Neural cell (in vitro differentiated cells): ENCODE data around the gene PDE6G. TPM values are rescaled to one million over a fixed set of nuclear protein-coding genes. Genes with fewer than 3 reads are reported as not detected.
A peak's percentile ranks its signal among the peaks of the same experiment; 100 is the strongest.
"Not testable (repeated sequence)": the region's sequence is repeated elsewhere in the genome, so short reads cannot be mapped to it uniquely, and the experiment has no call there.

Experiments
- H2AFZ ChIP-seq: fragments of 200-600, 300-800 bp; sonication (generic), shearing (Covaris generic); 2 replicates; pipeline ENCODE4 v1.6.0; 2014; ENCODE audit warnings: low read depth, mild to moderate bottlenecking, antibody characterized with exemption, low read length, moderate library complexity
- H3F3A ChIP-seq: fragments of 200-600 bp; shearing (Covaris generic); 2 replicates; pipeline ENCODE4 v1.6.1; 2016; ENCODE audit warnings: mild to moderate bottlenecking, moderate library complexity, mixed read lengths, antibody characterized with exemption, low read length; ENCODE audit not compliant: insufficient read depth, poor library complexity, severe bottlenecking
- H3K27ac ChIP-seq: fragments of 200-600, 300-800 bp; sonication (generic), shearing (Covaris generic); 2 replicates; pipeline ENCODE4 v1.5.1; 2014; ENCODE audit warnings: mild to moderate bottlenecking, low read length, moderate library complexity
- H3K27me3 ChIP-seq: fragments of 300-800, 200-600 bp; sonication (generic), shearing (Covaris generic); 2 replicates; pipeline ENCODE4 v1.6.0; 2014; ENCODE audit warnings: mild to moderate bottlenecking, low read depth, low read length, moderate library complexity; ENCODE audit not compliant: insufficient read depth
- H3K36me3 ChIP-seq: fragments of 300-800, 200-600 bp; sonication (generic), shearing (Covaris generic); 2 replicates; pipeline ENCODE4 v1.5.1; 2014; ENCODE audit warnings: mild to moderate bottlenecking, antibody characterized with exemption, low read length, moderate library complexity; ENCODE audit not compliant: insufficient read depth
- H3K4me2 ChIP-seq: fragments of 300-800, 200-600 bp; sonication (generic), shearing (Covaris generic); 2 replicates; pipeline ENCODE4 v1.6.0; 2014; ENCODE audit warnings: mild to moderate bottlenecking, low read length
- H3K4me3 ChIP-seq: fragments of 300-800, 200-600 bp; sonication (generic), shearing (Covaris generic); 2 replicates; pipeline ENCODE4 v1.5.1; 2014; ENCODE audit warnings: mild to moderate bottlenecking, low read length, moderate library complexity
- H3K79me2 ChIP-seq: fragments of 200-600 bp; shearing (Covaris generic); replicated peaks from 2 replicates; pipeline ENCODE4 v1.6.0; 2014; ENCODE audit warnings: mild to moderate bottlenecking, low read length, moderate library complexity; ENCODE audit not compliant: insufficient read depth
- H3K9ac ChIP-seq: fragments of 300-800, 200-600 bp; sonication (generic), shearing (Covaris generic); 2 replicates; pipeline ENCODE4 v1.6.1; 2016; ENCODE audit warnings: mild to moderate bottlenecking, low read length, mixed read lengths
- H3K9me2 ChIP-seq: fragments of 200-600 bp; shearing (Covaris generic); 2 replicates; pipeline ENCODE4 v1.6.1; 2016; ENCODE audit warnings: mild to moderate bottlenecking, low read length, mixed read lengths; ENCODE audit not compliant: insufficient read depth
- H3K9me3 ChIP-seq: fragments of 200-600, 300-800 bp; sonication (generic), shearing (Covaris generic); 2 replicates; pipeline ENCODE4 v1.6.1; 2016; ENCODE audit warnings: mild to moderate bottlenecking, mixed run types, low read length, moderate library complexity, mixed read lengths
- H4K20me1 ChIP-seq: fragments of 200-600 bp; shearing (Covaris generic); 2 replicates; pipeline ENCODE4 v1.6.1; 2016; ENCODE audit warnings: mild to moderate bottlenecking, mixed run types; ENCODE audit not compliant: insufficient read depth
- EP300 ChIP-seq: fragments of 450-650 bp; conservative IDR thresholded peaks from 2 replicates; pipeline ENCODE4 v1.6.1; 2014; ENCODE audit warnings: antibody characterized with exemption, mild to moderate bottlenecking, moderate library complexity; ENCODE audit not compliant: poor library complexity, severe bottlenecking
- EZH2 ChIP-seq: fragments of 200-600, 300-800 bp; shearing (Covaris generic), sonication (generic); IDR thresholded peaks from 2 replicates; pipeline ENCODE4 v1.6.1; 2014; ENCODE audit warnings: antibody characterized with exemption, low read length, borderline replicate concordance, mild to moderate bottlenecking; ENCODE audit not compliant: insufficient read depth, poor library complexity, severe bottlenecking
- MXI1 ChIP-seq: fragments of 450-650 bp; conservative IDR thresholded peaks from 2 replicates; pipeline ENCODE4 v1.6.1; 2014; ENCODE audit warnings: antibody characterized with exemption, mild to moderate bottlenecking; ENCODE audit not compliant: poor library complexity, severe bottlenecking
- POLR2AphosphoS5 ChIP-seq: IDR thresholded peaks from 2 replicates; pipeline ENCODE4 v1.6.1; 2012
- RAD21 ChIP-seq: fragments of 450-650 bp; conservative IDR thresholded peaks from 2 replicates; pipeline ENCODE4 v1.6.1; 2014; ENCODE audit warnings: antibody characterized with exemption, mild to moderate bottlenecking, moderate library complexity
- SMC3 ChIP-seq: fragments of 450-650 bp; conservative IDR thresholded peaks from 2 replicates; pipeline ENCODE4 v1.6.1; 2014; ENCODE audit warnings: antibody characterized with exemption, mild to moderate bottlenecking, moderate library complexity; ENCODE audit not compliant: poor library complexity
- TAF1 ChIP-seq: IDR thresholded peaks from 2 replicates; pipeline ENCODE4 v1.6.1; 2012; ENCODE audit warnings: low read depth
- polyA plus RNA-seq: library from polyadenylated mRNA; depleted of rRNA; stranded (reverse); fragments of >200 nt; gene quantifications from 2 replicates; pipeline ENCODE4 v1.2.3, GENCODE V29; 2014
- TF ChIP-seq, protein P1 (sequence below): fragments of 450-650 bp; IDR thresholded peaks from 2 replicates; pipeline ENCODE4 v1.5.1; 2014; ENCODE audit warnings: antibody characterized with exemption, mild to moderate bottlenecking, moderate library complexity; ENCODE audit not compliant: poor library complexity, severe bottlenecking
- TF ChIP-seq, protein P2 (sequence below): IDR thresholded peaks from 2 replicates; pipeline ENCODE4 v1.6.1; 2012; ENCODE audit warnings: borderline replicate concordance

PDE6G gene
- polyA plus RNA-seq, 1 donor from 2014 or later = not detected

DNA sequence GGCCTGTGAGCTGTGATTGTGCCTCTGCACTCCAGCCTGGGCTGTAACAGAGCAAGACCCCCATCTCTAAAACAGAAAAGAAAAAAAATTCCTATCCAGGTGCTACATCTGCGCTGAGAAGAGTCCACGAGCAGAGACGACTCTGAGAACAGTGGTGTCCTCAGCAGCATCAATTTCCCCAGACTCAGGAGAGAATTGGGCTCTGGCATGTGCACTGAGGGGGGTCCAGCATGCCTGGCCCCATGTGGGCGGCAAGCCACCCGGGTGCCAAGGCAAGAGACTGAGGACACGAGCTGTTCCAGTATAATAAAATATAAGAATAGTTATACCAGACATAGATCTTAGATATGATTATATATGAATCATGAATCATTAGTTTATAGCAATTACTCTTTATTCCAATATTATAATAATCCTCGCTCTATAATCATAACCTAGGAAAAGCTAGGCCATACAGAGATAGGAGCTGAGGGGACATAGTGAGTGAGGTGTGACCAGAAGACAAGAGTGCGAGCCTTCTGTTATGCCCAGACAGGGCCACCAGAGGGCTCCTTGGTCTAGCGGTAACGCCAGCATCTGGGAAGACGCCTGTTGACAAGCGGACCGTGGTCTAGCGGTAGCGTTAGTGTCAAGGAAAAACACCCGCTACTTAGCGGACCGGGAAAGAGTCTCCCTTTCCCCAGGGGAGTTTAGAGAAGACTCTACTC is 19.3 kb upstream of the PDE6G start:
- H3K9me3 ChIP-seq, H3K4me3 ChIP-seq, H3K27ac ChIP-seq, H4K20me1 ChIP-seq, H3K4me2 ChIP-seq, H3K9me2 ChIP-seq, H3K9ac ChIP-seq, H2AFZ ChIP-seq, H3K27me3 ChIP-seq, H3K36me3 ChIP-seq, H3K79me2 ChIP-seq, H3F3A ChIP-seq: not testable (repeated sequence)
- TF ChIP-seq, protein P1, sequence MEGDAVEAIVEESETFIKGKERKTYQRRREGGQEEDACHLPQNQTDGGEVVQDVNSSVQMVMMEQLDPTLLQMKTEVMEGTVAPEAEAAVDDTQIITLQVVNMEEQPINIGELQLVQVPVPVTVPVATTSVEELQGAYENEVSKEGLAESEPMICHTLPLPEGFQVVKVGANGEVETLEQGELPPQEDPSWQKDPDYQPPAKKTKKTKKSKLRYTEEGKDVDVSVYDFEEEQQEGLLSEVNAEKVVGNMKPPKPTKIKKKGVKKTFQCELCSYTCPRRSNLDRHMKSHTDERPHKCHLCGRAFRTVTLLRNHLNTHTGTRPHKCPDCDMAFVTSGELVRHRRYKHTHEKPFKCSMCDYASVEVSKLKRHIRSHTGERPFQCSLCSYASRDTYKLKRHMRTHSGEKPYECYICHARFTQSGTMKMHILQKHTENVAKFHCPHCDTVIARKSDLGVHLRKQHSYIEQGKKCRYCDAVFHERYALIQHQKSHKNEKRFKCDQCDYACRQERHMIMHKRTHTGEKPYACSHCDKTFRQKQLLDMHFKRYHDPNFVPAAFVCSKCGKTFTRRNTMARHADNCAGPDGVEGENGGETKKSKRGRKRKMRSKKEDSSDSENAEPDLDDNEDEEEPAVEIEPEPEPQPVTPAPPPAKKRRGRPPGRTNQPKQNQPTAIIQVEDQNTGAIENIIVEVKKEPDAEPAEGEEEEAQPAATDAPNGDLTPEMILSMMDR = peak; percentile 61
- TF ChIP-seq SMC3 = peak; percentile 51

DNA sequence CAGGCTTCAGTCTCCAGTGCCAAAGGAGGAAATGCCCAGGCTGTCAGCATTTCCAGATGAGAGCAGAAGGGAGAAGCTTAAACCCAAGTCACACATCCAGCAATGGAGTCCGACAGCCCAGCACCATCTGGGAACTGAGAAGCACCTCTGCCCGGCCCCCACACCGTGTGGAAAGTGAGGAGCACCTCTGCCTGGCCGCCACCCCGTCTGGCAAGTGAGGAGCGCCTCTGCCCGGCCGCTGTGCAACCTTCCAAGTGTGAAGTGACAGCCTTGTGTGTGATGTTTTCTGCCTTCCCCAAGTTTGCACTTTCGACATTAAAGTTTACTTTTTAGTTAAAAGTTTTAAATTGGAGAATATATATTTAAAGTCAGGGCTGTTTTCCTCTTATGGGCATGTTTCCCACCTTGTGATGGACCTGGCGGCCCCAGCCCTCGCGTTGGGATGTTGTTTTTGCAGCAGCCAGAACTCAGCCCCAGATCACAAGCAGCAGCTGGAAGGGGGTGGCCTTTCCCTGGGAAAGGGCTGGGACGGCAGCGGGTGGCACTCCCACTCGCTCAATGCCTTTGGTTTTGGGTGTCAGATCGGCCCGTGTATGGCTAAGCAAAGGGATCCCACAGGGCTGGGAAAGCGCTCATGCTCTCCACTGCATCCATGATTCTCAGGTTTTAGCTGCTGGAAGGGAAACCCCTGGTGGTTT is 17.4 kb upstream of the PDE6G start:
- Histone ChIP-seq H3K4me3 (no peak overlapping the region), H3F3A (no peaks in the 10 kb centered on the region), H3K9me2 (no peaks in the 10 kb centered on the region), H3K79me2 (no peaks in the 10 kb centered on the region), H3K27me3 (no peaks in the 10 kb centered on the region), H3K9ac (no peak overlapping the region), H3K9me3 (no peaks in the 10 kb centered on the region), H3K4me2 (no peak overlapping the region), H4K20me1 (no peaks in the 10 kb centered on the region), H3K27ac (no peak overlapping the region), H3K36me3 (no peaks in the 10 kb centered on the region), H2AFZ (no peak overlapping the region)
- TF ChIP-seq, protein P2, sequence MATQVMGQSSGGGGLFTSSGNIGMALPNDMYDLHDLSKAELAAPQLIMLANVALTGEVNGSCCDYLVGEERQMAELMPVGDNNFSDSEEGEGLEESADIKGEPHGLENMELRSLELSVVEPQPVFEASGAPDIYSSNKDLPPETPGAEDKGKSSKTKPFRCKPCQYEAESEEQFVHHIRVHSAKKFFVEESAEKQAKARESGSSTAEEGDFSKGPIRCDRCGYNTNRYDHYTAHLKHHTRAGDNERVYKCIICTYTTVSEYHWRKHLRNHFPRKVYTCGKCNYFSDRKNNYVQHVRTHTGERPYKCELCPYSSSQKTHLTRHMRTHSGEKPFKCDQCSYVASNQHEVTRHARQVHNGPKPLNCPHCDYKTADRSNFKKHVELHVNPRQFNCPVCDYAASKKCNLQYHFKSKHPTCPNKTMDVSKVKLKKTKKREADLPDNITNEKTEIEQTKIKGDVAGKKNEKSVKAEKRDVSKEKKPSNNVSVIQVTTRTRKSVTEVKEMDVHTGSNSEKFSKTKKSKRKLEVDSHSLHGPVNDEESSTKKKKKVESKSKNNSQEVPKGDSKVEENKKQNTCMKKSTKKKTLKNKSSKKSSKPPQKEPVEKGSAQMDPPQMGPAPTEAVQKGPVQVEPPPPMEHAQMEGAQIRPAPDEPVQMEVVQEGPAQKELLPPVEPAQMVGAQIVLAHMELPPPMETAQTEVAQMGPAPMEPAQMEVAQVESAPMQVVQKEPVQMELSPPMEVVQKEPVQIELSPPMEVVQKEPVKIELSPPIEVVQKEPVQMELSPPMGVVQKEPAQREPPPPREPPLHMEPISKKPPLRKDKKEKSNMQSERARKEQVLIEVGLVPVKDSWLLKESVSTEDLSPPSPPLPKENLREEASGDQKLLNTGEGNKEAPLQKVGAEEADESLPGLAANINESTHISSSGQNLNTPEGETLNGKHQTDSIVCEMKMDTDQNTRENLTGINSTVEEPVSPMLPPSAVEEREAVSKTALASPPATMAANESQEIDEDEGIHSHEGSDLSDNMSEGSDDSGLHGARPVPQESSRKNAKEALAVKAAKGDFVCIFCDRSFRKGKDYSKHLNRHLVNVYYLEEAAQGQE = no peak
- TF ChIP-seq SMC3 = no peak
- TF ChIP-seq, protein P1 = no peak
- TF ChIP-seq EP300 = no peak
- TF ChIP-seq TAF1 = no peak
- no peak for TF ChIP-seq RAD21
- TF ChIP-seq MXI1 = no peak
- no peak for TF ChIP-seq POLR2AphosphoS5
- no peak for TF ChIP-seq EZH2
